PC-3 (cell line): Measurements from ENCODE around the gene MXD1. TPM values are rescaled to one million over a fixed set of nuclear protein-coding genes. Genes with fewer than 3 reads are reported as not detected.

ENCODE experiments used
- ATAC-seq: fragments of 200-7000 bp; cut with Tn5 transposase; 2 replicates; pipeline ENCODE4 v1.9.1; 2020; ENCODE audit warnings: mild to moderate bottlenecking, moderate library complexity
- BruUV-seq: library from RNA; stranded (reverse); fragments of 400-500 nt; replicated peaks from 2 replicates; lab custom pipeline; 2021; lab: Mats Ljungman, UMichigan
- CTCF ChIA-PET: fragments of 300-600 bp; sonication (Branson Sonifier 250); formaldehyde crosslinking; loops from one replicate; lab custom pipeline; 2022; ENCODE audit warnings: antibody characterized with exemption; lab: Charles Lee
- POLR2A ChIA-PET: fragments of 300-600 bp; sonication (Branson Sonifier 250); formaldehyde crosslinking; loops from one replicate; lab custom pipeline; 2022; ENCODE audit warnings: antibody characterized with exemption; ENCODE audit not compliant: unreplicated experiment; lab: Charles Lee
- DNase-seq: peaks from one replicate; pipeline ENCODE4 v3.0.0-alpha.2; 2015
- H2AFZ ChIP-seq: fragments of 300-600 bp; sonication (generic); 2 replicates; pipeline ENCODE4 v1.6.0; 2016; ENCODE audit warnings: antibody characterized with exemption, low read length
- H3F3A ChIP-seq: fragments of 300-600 bp; sonication (generic); one replicate; pipeline ENCODE4 v1.6.0; 2017; ENCODE audit warnings: antibody characterized with exemption, low read length, control low read depth, mild to moderate bottlenecking; ENCODE audit not compliant: unreplicated experiment
- H3K27ac ChIP-seq: fragments of 300-600 bp; sonication (generic); 2 replicates; pipeline ENCODE4 v1.5.1; 2016; ENCODE audit warnings: mild to moderate bottlenecking, low read length
- H3K27me3 ChIP-seq: fragments of 300-600 bp; sonication (generic); 2 replicates; pipeline ENCODE4 v1.6.1; 2016; ENCODE audit warnings: low read length, mixed read lengths
- H3K36me3 ChIP-seq: fragments of 300-600 bp; sonication (generic); 2 replicates; pipeline ENCODE4 v1.6.1; 2016; ENCODE audit warnings: low read depth, mixed run types, low read length, mixed read lengths
- H3K4me1 ChIP-seq: fragments of 300-600 bp; sonication (generic); 2 replicates; pipeline ENCODE4 v1.5.1; 2016; ENCODE audit warnings: low read length; ENCODE audit not compliant: insufficient read depth
- H3K4me2 ChIP-seq: fragments of 300-600 bp; sonication (generic); 2 replicates; pipeline ENCODE4 v1.6.0; 2016; ENCODE audit warnings: low read length
- H3K4me3 ChIP-seq: fragments of 300-600 bp; sonication (generic); 2 replicates; pipeline ENCODE4 v1.5.1; 2016; ENCODE audit warnings: mild to moderate bottlenecking, low read length, mixed read lengths
- H3K79me2 ChIP-seq: fragments of 300-600 bp; sonication (generic); 2 replicates; pipeline ENCODE4 v1.6.1; 2017; ENCODE audit warnings: low read length, mixed read lengths
- H3K9ac ChIP-seq: fragments of 300-600 bp; sonication (generic); 2 replicates; pipeline ENCODE4 v1.6.0; 2016; ENCODE audit warnings: mild to moderate bottlenecking, low read length
- H3K9me2 ChIP-seq: fragments of 300-600 bp; sonication (generic); replicated peaks from 2 replicates; pipeline ENCODE4 v1.6.1; 2016; ENCODE audit warnings: mixed run types, low read length, mixed read lengths
- H3K9me3 ChIP-seq: fragments of 300-600 bp; sonication (generic); 2 replicates; pipeline ENCODE4 v1.6.1; 2016; ENCODE audit warnings: low read length, mixed read lengths
- H4K20me1 ChIP-seq: fragments of 300-600 bp; sonication (generic); 2 replicates; pipeline ENCODE4 v1.6.1; 2016; ENCODE audit warnings: low read length, mixed read lengths
- EZH2 ChIP-seq: fragments of 300-600 bp; sonication (generic); IDR thresholded peaks from one replicate; pipeline ENCODE4 v1.6.1; 2017; ENCODE audit warnings: antibody characterized with exemption, mild to moderate bottlenecking, low read length; ENCODE audit not compliant: unreplicated experiment
- EZH2phosphoT487 ChIP-seq: fragments of 300-600 bp; sonication (generic); IDR thresholded peaks from 2 replicates; pipeline ENCODE4 v1.6.1; 2018; ENCODE audit warnings: mild to moderate bottlenecking, antibody characterized with exemption, low read length, borderline replicate concordance
- intact Hi-C: fragments of 100-400 bp; cut with micrococcal nuclease; formaldehyde crosslinking; loops from 2 replicates; pipeline ENCODE4 v1.9.0; 2023
- total RNA-seq: library from RNA; depleted of rRNA; stranded (reverse); fragments of >200 nt; gene quantifications from 2 replicates; pipeline ENCODE4 v1.2.3, GENCODE V29; 2014
- TF ChIP-seq, protein P1 (sequence below): fragments of 300-600 bp; sonication (generic); conservative IDR thresholded peaks from 2 replicates; pipeline ENCODE4 v1.5.1; 2017; ENCODE audit warnings: antibody characterized with exemption, low read depth, mild to moderate bottlenecking, low read length

MXD1 gene
- total RNA-seq, 1 experiment from 2014 or later: 6.8 TPM

DNA sequence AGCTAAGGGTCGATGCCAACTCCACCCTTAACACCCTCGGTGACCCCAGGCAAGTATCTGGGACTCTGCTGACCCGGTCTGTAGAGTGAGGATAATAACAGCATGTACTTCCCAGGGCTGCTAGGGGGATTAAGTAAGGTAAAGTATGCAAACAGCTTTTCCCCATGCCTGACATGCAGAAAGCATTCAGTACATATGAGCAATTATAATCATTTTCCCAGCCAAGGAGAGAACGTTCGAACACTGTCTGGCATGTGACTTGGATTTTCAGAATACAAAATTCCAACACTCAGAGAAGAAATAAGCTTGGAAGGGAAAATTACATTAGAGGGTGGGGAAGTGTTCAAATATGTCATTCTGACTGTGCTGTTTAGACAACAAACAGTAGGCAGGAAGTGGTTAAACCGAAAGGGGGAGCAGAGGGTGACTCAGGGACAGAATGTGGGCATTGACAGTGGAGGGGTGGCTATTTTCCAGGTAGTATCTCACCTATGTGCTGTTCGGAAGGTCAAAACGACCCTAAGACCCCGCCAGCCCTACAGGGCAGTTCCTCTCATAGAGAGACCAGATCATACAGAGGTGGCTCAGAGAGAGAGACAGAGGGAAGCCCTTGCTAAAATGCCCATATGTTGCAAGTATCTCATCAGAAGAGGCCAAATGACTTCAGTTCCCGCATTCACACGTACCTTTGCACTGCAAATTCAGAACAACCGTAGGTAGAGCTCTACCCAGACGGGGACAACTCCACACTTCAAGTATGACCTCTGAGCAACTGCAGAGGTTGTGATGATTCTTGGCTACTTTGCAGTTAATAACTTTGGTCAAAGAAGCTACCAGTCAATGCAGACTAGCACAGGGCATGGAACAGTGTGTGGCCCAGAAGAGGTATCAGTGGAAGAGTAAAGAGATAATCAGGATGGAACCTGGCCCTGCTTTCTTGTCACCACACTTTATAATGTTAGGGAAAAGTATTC is 31.7 kb downstream of the MXD1 start:
- Histone ChIP-seq H3K9me3 (no peaks in the 10 kb centered on the region), H3F3A (peaks cover 12% of the 10 kb centered on the region), H2AFZ (peak overlapping the region; percentile 40; the same call in 1 of the 2 replicates), H3K4me2 (peak overlapping the region; percentile 69), H3K4me1 (peaks cover 53% of the 10 kb centered on the region), H3K27me3 (no peaks in the 10 kb centered on the region), H3K9me2 (no peaks in the 10 kb centered on the region), H3K4me3 (peak overlapping the region; percentile 41), H3K79me2 (no peaks in the 10 kb centered on the region), H4K20me1 (no peaks in the 10 kb centered on the region), H3K27ac (peak overlapping the region; percentile 98), H3K9ac (peak overlapping the region; percentile 75), H3K36me3 (peaks cover 11% of the 10 kb centered on the region; the same call in 1 of the 2 replicates)
- intact Hi-C loops: loop anchor here (1.0 to 2.0 kb wide), 5 partner anchors 14 to 196 kb away; no protein-coding TSS in a partner anchor
- peak; percentile 85 for ATAC-seq
- peak; percentile 95 for DNase-seq
- TSS peak; percentile 88 for BruUV-seq
- TF ChIP-seq EZH2phosphoT487 (no peak), EZH2 (no peak)
- TF ChIP-seq, protein P1, sequence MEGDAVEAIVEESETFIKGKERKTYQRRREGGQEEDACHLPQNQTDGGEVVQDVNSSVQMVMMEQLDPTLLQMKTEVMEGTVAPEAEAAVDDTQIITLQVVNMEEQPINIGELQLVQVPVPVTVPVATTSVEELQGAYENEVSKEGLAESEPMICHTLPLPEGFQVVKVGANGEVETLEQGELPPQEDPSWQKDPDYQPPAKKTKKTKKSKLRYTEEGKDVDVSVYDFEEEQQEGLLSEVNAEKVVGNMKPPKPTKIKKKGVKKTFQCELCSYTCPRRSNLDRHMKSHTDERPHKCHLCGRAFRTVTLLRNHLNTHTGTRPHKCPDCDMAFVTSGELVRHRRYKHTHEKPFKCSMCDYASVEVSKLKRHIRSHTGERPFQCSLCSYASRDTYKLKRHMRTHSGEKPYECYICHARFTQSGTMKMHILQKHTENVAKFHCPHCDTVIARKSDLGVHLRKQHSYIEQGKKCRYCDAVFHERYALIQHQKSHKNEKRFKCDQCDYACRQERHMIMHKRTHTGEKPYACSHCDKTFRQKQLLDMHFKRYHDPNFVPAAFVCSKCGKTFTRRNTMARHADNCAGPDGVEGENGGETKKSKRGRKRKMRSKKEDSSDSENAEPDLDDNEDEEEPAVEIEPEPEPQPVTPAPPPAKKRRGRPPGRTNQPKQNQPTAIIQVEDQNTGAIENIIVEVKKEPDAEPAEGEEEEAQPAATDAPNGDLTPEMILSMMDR: no peak
- ChIA-PET POLR2A (interaction anchor here (0.6 to 1.5 kb wide), 2 partner anchors 32 to 88 kb away, joined by 3 read pairs; partner anchors contain the start of gene MXD1), CTCF (no interaction called here)

DNA sequence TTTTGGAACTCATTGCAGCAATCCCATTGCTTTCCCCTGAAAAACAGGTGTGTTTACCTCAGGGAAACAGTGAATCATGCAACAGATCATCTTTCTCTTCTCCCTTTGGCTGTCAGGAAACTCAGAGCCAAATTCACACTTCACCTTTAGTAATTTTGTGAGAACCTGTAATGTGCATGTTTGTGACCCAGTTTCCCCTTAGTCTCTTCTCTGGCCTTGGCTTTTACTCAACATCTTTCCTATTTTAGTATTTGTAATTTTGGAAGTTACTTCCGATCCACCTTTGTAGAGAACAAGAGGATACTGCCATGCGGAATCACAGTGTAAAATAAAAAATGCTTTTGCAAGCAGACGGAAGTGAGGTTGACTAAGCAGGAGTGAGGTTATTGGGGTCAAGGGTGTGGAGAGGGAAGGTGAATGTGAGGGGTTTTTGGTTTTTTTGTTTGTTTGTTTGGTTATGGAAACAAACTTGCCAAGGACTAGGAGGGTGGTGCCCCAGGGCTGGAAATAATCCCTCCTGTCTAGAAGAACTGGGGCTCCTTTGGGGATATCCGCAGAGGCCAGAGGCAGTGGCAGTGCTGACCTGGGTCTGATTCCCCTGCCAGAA is 32.5 kb downstream of the MXD1 start:
- TF ChIP-seq, protein P1: no peak
- TF ChIP-seq EZH2 (no peak), EZH2phosphoT487 (no peak)
- peaks cover 53% of the 10 kb centered on the region for H3K4me1 ChIP-seq

More for the DNA sequence above, 32.5 kb downstream of the MXD1 start:
- peak overlapping the region; percentile 69 for H3K4me2 ChIP-seq
- no peaks in the 10 kb centered on the region for H3K79me2 ChIP-seq
- H3K27ac ChIP-seq: peak overlapping the region; percentile 98
- intact Hi-C loops: loop anchor here (2.0 kb wide), 2 partner anchors 41 to 49 kb away; no protein-coding TSS in a partner anchor
- H3K9ac ChIP-seq: peak overlapping the region; percentile 75
- peaks cover 6% of the 10 kb centered on the region; the same call in 1 of the 2 replicates for H3K36me3 ChIP-seq
- POLR2A ChIA-PET: interaction anchor here (0.6 to 1.5 kb wide), 2 partner anchors 33 to 89 kb away, joined by 3 read pairs; partner anchors contain the start of gene MXD1
- H3K9me3 ChIP-seq: no peaks in the 10 kb centered on the region
- BruUV-seq: no TSS peak
- H2AFZ ChIP-seq: no peak overlapping the region
- ATAC-seq (peak; percentile 11; the same call in 1 of the 2 replicates), DNase-seq (peak; percentile 62)
- peaks cover 12% of the 10 kb centered on the region for H3F3A ChIP-seq
- CTCF ChIA-PET: interaction anchor here (0.6 kb wide), 1 partner anchor 32 kb away, joined by 5 read pairs; no protein-coding TSS in a partner anchor
- H3K4me3 ChIP-seq: no peak overlapping the region; the same call in 1 of the 2 replicates
- no peaks in the 10 kb centered on the region for H3K9me2 ChIP-seq
- H3K27me3 ChIP-seq: no peaks in the 10 kb centered on the region
- no peaks in the 10 kb centered on the region for H4K20me1 ChIP-seq
